Activated T-helper 1 cell treated with anti-CD3 and anti-CD28 coated beads, Interleukin-2, amount 50 U/mL, for 16 hours (primary cell): Measurements from ENCODE around the gene SGSM2.

ENCODE experiments used
- DNase-seq, 2 donors: peaks; one replicate each; pipeline ENCODE4 v3.0.0-alpha.2; 2020; ENCODE audit warnings: low read depth in 1 of 2, low spot score in 1 of 2

The SGSM2 gene

DNA sequence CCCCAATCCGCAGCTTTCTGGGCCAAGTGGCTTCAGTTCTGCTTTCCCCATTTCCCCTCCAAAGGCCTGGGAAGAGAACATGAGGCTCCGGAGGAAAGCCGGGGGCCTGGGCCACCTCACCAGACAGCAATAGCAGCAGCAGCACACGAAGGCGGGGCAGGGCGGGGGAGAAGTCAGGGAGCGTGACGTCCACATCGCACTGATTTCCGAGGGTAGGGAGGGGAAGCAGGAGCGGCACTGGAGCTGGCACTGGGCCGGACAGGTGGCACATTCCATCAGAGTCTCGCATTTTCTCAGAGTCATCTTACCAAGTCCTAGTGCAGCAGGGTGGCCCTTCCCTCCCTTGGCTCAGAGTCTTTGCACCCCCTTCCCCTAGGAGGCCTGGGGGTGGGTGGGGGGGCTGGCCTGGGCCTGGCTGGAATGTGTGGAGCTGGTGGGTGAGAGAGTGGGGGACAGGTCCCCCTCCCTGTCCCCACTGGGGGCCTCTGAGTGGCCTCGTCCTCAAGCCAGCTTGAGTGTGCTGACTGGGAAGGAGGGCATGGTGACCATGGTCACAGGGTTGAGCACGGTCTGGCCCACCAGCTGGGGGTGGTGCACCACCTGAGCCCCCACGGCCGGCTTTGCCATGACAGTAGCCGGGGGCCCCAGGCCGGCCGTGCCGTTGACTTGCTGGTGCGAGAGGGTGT is 49.2 kb downstream of the SGSM2 start:
- DNase-seq: no peak

DNA sequence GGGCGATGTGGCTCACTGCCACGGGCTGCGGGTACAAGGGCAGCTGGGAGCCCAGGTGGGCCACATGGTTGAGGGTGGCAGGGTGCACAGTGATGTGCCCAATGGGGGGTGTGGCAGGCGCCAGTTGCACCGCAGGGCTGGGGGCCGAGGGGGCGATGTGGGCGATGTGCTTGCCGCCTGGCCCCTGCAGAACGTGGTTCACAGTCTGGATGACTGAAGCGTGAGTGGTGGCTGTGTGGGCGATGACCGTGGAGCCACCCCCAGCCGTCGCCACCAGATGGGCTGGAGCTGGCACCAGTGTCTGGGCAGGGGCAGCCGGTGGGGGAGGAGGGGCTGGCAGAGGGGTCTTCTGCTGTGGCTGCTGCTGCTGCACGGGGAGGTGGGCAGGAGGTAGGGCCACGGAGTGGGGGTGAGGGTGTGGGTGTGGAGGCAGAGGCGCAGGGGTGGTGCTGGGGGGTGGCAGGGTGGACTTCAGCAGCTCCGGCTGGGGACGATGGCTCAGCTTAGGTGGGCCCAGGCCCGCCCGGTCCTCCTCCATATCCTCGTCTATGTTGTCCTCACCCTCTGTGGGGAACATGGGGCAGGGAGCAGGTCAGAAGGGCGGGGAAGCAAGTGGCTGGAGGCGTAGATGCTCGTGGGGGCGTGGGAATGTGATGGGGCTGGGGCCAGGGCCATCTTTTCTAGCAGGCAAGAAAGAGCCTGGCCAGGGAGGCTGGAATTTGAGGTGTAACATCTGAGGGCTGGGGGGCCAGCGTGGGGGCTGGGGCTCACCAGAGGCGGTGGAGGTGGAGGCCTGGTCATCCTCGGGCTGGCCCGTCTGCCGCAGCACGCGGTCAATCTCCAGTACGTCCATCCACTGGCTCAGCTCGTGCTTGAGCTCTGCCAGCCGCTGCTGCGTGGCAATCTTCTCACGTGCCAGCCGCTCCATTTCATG is 50.1 kb downstream of the SGSM2 start:
- DNase-seq: no peak

GRCh38 chr17:2388020-2388682 is 50.9 kb downstream of the SGSM2 start:
- DNase-seq: no peak

DNA sequence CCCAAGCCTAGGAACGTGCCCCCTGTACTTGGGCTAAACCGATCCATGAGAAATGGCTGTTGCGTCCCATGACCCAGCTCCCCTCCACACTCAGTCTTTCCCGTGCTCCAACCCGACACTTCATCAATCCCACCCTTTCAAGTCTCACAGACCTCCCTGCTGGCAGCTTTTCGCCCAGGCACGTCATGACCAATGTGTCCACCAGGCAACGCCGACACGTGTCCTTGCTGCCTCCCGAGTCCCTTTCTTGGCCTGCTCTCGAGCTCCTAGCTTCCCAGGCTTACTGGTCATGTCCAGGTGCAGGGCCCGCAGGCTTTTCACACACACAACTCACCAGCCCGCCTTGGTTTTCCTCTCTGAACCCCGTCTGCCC is 51.4 kb downstream of the SGSM2 start:
- no peak for DNase-seq

DNA sequence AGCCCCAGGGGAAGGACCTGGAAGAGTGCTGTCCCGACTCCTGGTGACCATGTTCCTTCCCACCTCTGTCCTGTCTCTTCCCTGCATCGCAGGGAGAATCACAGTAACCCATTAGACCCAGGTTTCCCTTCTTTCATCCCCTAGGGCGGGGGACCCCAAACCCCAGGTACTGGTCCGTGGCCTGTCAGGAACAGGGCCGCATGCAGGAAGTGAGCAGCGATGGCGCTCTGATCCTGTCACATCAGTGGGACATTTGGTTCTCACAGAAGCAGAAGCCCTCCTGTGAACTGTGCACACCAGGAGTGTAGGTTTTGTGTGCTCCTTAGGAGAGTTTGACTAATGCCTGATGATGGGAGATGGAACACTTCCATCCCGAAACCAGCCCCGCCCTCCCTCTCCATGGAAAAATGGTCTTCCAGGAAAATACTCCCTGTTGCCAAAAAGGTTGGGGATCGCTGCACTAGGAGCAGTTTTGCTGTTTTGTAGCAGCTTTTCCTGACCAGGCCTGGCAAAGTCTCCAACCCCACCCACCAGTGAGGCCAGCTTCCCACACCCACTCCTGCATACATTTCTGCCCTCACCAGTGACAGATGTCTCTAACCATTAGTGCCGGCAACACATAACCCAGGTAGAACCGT is 53.0 kb downstream of the SGSM2 start:
- DNase-seq: no peak

GRCh38 chr17:2391597-2392251 is 54.4 kb downstream of the SGSM2 start:
- DNase-seq: no peak

DNA sequence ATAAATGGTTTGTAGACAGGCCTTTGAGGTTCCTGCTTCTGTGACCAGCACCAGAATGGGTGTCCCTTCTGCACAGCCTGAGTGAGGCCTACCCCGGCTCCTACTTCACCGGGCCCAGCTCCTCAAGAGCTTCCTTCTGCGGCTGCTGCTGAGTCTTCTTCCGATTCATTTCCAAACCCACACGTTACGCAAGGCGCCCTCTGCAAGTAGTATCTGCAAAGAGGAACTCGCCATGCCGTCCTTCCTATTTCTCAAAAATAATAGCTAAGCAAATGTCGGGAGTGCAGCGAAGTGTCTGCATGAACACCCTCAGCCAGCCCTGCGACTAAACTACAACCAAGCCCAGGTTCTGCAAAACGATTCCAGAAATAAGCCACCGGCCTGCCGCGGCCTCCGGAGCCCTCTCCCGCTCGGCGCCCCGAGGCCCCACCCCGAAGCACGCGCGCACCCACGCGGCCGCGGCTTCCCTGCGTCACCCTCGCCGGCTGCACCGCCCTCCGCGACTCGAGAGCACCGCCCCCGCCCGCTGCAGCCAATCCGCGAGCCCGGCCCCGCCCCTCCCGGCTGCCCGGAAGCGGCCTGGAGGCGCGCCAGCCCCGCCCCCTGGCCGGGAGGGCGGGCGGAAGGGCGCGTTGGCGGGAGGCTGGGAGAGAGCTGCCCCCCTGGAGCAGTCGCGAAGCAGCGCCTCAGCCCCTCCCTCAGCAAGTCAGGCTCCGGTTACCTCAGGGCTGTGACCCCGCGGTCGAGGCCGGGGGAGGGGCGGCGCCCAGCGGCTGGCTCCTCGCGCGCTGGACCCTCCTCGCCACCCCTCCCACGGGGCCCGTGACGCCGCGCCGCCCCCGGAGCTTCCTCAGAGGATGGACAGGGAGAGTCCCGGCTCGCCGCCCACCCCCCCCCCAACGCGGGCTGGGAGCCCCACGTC is 55.2 kb downstream of the SGSM2 start:
- peak; percentile 96 to 99 for DNase-seq

DNA sequence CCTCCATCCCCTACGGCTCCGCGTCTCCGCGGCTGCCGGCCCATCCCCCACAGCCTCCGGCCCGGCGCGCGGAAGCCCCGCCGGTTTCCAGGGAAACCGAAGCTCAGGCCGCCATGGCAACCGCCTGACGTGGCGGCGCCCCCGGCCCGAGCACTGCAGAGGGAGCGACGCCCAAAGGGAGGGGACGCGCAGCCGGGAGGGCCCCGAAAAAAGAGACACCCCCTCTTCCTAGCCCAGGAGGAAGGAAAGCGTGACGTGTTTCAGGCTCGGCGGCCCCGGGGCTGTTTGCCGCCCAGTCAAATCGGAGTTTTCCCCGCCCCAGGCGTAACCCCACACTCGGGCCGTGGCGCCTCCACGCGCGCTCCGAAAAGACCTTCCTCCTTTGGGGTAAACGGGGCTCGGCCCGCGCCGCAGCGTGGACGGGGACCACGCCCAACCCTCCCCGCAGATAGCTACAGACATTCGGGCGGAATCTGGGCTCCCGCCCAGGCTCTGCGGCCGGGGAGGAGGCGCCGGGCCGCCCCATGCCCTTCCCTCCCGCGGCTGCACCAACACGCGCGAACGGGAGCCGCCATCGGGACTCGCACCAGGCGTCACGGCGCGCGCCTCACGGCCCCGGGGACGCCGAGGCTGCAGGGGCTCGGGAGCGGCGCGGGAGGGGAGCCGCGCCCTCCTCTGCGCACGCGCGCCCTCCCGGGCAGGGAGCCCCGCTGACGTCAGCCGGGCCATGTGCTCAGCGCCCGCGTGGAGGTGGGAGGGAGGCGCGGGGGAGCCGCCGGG is 56.1 kb downstream of the SGSM2 start:
- DNase-seq: peak; percentile 79 to 88

- DNase-seq: no peak
Observed at GRCh38 chr17:2393954-2394749, 56.9 kb downstream of the SGSM2 start.

DNA sequence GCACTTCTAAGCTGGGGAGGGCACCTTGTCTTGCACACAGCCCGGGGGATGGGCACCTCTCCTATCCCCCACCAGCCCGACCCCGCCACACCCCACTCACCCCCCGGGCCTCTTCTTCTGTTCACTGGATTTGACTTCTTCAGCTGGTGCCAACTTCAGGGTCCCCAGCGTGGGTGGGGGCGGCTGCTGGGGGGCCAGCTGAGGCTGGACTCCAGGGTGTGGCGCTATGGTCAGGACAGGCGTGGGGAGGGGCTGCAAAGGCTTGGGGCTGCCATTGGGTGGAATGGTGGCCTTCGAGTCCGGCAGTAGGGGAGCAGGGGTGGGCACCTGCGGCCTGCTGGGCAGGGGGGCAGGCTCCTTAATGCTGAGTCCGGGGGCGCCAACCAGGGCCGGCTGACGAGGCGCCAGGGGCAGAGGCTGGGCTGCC is 57.5 kb downstream of the SGSM2 start:
- no peak for DNase-seq

DNA sequence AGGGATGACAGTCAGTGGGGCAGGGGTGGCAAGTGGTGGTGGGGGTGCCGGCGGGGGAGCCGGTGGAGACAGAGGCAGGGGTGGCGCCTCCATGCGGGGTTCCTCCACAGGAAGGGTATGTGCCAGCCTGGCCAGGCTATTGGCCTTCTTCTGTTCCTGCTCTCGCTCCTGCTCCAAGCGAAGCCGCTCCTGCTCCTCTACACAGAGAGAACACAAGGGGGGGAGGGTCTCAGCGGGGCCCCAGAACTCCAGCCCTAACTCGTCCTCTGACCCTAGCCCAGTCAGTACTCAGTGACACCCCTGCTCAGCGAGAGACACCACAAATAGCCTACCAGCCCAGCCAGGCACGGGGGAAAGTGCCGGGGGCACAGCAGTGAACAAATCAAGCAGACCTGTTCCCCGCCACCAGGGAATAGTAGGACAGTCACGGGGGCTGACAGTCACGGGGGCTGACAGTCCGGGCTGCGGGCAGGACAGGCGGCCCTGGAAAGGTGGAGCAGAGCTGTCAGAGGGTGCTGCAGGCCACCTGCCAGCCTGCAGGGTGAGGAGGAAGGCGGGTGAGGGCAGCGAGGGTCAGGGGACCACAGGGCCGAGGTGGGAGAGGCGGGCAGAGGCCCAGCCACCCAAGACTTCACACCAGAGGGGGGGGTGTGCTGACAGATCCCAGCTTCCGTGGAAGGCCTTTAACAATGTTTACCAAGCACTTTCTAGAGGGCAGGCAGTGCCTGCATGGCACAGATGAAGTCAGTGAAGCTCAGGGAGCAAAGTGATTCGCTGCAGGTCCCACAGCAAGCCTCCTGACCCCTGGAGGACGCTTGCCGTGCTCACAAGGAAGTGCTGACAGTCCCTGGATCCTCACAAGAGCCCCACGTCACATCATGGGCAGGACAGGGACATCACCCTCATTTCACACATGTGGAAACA is 58.2 kb downstream of the SGSM2 start:
- DNase-seq: no peak

- DNase-seq: no peak
Observed at GRCh38 chr17:2396192-2396567, 58.9 kb downstream of the SGSM2 start.

DNA sequence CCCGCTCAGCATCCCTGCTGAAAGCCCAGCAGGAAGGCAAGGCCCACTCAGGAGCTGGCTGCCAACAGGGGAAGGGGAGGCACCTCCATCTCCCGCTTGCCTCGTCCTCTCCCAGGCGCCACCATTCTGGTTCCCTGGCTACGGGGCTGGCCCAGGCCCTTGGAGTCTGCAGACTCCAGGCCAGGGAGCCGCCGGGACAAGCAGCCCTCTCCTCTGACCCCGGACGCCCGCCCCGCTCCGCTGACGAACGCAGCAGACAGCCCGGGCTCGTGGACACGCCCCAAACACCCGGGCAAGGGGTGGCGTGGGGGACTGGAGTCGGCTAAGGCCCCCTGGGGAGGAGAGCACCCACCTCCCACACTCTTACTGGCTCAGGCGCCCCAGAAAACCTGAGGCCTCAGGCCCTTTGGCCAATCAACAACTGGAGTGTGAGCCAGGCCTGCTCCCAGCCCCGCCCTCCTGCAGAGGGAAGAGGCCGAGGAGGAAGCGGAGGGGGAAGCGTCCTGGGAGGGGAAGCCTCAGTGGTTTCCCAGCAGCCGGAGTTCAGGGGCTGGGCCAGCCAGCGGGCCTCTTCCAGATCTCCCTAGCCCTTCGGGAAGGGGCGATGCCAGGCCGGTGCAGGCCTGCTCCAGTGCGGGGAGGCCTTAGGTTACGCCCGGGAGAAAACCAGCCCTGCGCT is 59.4 kb downstream of the SGSM2 start:
- peak in 1 of 2 donors; percentile 24 for DNase-seq

DNA sequence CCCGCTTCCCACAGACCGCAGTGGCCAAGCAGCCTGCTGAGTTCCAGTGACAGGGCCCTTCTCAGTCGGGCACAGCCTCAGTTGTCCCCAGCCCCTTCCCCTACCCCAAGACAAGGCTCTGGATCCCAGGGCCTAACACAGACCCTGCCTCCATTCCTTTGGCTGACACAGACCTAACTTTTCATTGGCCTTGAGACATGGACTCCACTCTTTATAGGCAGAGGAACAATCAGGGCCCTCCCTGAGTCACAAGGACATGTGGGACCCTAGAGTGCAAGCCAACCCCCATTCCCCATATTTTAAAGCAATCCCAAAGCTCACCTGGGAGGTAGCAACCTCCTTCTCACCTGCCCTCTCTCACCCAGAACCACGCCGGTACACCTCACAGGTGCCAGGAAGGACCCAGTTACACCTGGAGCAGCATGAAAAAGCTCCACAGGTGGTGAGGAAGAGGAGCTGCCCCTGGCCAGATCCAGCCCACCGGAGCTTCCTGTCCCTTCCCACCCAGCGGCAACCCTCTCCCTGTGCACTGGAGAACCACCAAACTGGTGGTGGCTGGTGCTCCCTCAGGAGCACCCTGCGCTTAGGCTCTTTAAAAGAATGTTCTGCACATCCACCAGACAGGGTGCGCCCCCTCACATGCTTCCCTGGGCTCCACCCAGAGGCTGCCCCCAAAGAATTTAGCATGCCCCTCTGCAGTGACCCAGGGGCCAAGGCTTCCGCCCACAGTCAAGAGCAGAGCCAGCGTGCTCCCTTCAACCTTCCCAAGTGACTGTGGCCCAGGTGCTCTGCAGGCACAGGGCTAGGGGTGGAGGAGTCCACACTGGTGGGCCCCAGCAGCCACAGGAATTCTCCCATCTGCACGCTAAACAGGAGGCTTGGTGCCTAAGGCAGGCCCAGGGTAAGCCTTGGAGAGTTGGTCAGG is 60.2 kb downstream of the SGSM2 start:
- DNase-seq: no peak

GRCh38 chr17:2398182-2398581 is 60.9 kb downstream of the SGSM2 start:
- no peak for DNase-seq
